Cardiac septum (tissue), 1 donor: Measurements from ENCODE around the gene ZFYVE26. TPM values are rescaled to one million over a fixed set of nuclear protein-coding genes. Genes with fewer than 3 reads are reported as not detected.
"Not testable (repeated sequence)": the region's sequence is repeated elsewhere in the genome, so short reads cannot be mapped to it uniquely, and the experiment has no call there.

ENCODE experiments used
- DNase-seq: peaks from one replicate; pipeline ENCODE4 v3.0.0-alpha.2; 2020; ENCODE audit warnings: low spot score
- intact Hi-C: fragments of 100-400 bp; cut with DNase I; formaldehyde crosslinking; loops from one replicate; pipeline ENCODE4 v1.14.0; 2022
- total RNA-seq: library from RNA; stranded (reverse); fragmentation: NEBNext Ultra II Directional; extraction: Animal tissue kit (Norgen Biotek cat#: 25700); gene quantifications from one replicate; pipeline ENCODE4 v1.2.1, GENCODE V29; 2021
- donor health status: DM: no; HTN: no; CAD: no.

Gene ZFYVE26
- total RNA-seq, 1 donor from 2014 or later = 11.2 TPM

- intact Hi-C loops = no loop called here
- DNase-seq = no peak
Measured at GRCh38 chr14:67721875-67722274, 94.5 kb downstream of the ZFYVE26 start.

GRCh38 chr14:67719866-67720265, 96.5 kb downstream of the ZFYVE26 start:
- intact Hi-C loops = no loop called here
- no peak for DNase-seq

- DNase-seq, intact Hi-C loops: not testable (repeated sequence)
Measured at GRCh38 chr14:67719385-67719784, 97.0 kb downstream of the ZFYVE26 start.

GRCh38 chr14:67718265-67718664, 98.1 kb downstream of the ZFYVE26 start:
- intact Hi-C loops = no loop called here
- DNase-seq = no peak

GRCh38 chr14:67717048-67717447, 99.3 kb downstream of the ZFYVE26 start:
- DNase-seq = no peak
- intact Hi-C loops = no loop called here

GRCh38 chr14:67710209-67710608, 106.2 kb downstream of the ZFYVE26 start:
- intact Hi-C loops = no loop called here
- no peak for DNase-seq

- intact Hi-C loops = loop anchor here (10.0 kb wide), 1 partner anchor 285 kb away; no protein-coding TSS in a partner anchor
- not testable (repeated sequence) for DNase-seq
Measured at GRCh38 chr14:67709796-67710195, 106.6 kb downstream of the ZFYVE26 start.

- intact Hi-C loops = loop anchor here (10.0 kb wide), 1 partner anchor 285 kb away; no protein-coding TSS in a partner anchor
- not testable (repeated sequence) for DNase-seq
Measured at GRCh38 chr14:67709346-67709745, 107.0 kb downstream of the ZFYVE26 start.

GRCh38 chr14:67705211-67705610, 111.2 kb downstream of the ZFYVE26 start:
- intact Hi-C loops = loop anchor here (2.0 to 10.0 kb wide), 2 partner anchors 86 to 280 kb away; partner anchors contain the start of gene ARG2
- DNase-seq = no peak

GRCh38 chr14:67704484-67705089, 111.8 kb downstream of the ZFYVE26 start:
- intact Hi-C loops = loop anchor here (2.0 to 10.0 kb wide), 3 partner anchors 86 to 280 kb away; partner anchors contain the start of gene ARG2

GRCh38 chr14:67703997-67704396, 112.4 kb downstream of the ZFYVE26 start:
- no peak for DNase-seq
- intact Hi-C loops = loop anchor here (2.0 to 10.0 kb wide), 3 partner anchors 85 to 279 kb away; partner anchors contain the start of gene ARG2

More at GRCh38 chr14:67704484-67705089, 111.8 kb downstream of the ZFYVE26 start:
- no peak for DNase-seq

GRCh38 chr14:67701492-67701891, 114.9 kb downstream of the ZFYVE26 start, which contains the start of gene RDH12:
RDH12 (plus strand) TSS chr14:67701886; CDS start chr14:67722643, 20,757 bp downstream.
- intact Hi-C loops = loop anchor here (5.0 to 10.0 kb wide), 2 partner anchors 119 to 277 kb away; no protein-coding TSS in a partner anchor
- DNase-seq = not testable (repeated sequence)

GRCh38 chr14:67698179-67698578, 118.2 kb downstream of the ZFYVE26 start:
- intact Hi-C loops = no loop called here
- no peak for DNase-seq

- no peak for DNase-seq
- intact Hi-C loops = no loop called here
Measured at GRCh38 chr14:67697006-67697405, 119.4 kb downstream of the ZFYVE26 start.

Other genes starting within 250 kb of the ZFYVE26 start
- gene PIGH, start 216.3 kb downstream of the ZFYVE26 start, total RNA-seq = 10.6 TPM
- 1.6 TPM for gene ARG2, start 196.7 kb downstream of the ZFYVE26 start, total RNA-seq
- 115 TPM for gene VTI1B, start 142.0 kb downstream of the ZFYVE26 start, total RNA-seq
- 18.3 TPM for gene RDH11, start 120.8 kb downstream of the ZFYVE26 start, total RNA-seq
- not detected for gene RDH12, start 114.7 kb downstream of the ZFYVE26 start, total RNA-seq
- gene RAD51B, start 3.2 kb upstream of the ZFYVE26 start, total RNA-seq = 3.8 TPM